NB4 (cell line): ENCODE results near the gene IFT122.

Experiments
- MYC ChIP-seq: IDR thresholded peaks from 2 replicates; pipeline ENCODE4 v1.6.1; 2011; ENCODE audit warnings: low read depth, low read length
- POLR2A ChIP-seq: IDR thresholded peaks from 2 replicates; pipeline ENCODE4 v1.6.1; 2011; ENCODE audit warnings: mild to moderate bottlenecking; ENCODE audit not compliant: insufficient read length; ENCODE audit errors: extremely low read depth
- TF ChIP-seq, protein P1 (sequence below): IDR thresholded peaks from 2 replicates; pipeline ENCODE4 v1.6.1; 2011; ENCODE audit warnings: low read depth, low read length
- TF ChIP-seq, protein P2 (sequence below): IDR thresholded peaks from one replicate; pipeline ENCODE4 v1.5.1; 2012; ENCODE audit warnings: low read depth, low read length

DNA sequence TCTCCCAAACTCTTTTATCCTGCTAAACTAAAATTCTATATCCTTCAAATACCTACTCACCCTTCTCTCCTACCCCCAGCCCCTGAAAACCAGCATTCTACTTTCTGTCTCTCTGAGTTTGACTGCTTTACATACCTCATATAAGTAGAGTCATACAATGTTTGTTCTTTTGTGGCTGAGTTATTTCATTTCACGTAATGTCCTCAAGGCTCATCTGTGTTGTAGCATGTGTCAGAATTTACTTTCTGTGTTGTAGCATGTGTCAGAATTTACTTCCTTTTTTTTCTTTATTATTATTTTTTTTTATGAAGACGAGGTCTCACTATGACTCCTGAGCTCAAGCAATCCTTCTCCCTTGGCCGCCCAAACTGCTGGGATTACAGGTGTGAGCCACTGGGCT, 20.1 kb downstream of the IFT122 start:
- TF ChIP-seq, protein P1, sequence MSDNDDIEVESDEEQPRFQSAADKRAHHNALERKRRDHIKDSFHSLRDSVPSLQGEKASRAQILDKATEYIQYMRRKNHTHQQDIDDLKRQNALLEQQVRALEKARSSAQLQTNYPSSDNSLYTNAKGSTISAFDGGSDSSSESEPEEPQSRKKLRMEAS: no peak
- TF ChIP-seq, protein P2, sequence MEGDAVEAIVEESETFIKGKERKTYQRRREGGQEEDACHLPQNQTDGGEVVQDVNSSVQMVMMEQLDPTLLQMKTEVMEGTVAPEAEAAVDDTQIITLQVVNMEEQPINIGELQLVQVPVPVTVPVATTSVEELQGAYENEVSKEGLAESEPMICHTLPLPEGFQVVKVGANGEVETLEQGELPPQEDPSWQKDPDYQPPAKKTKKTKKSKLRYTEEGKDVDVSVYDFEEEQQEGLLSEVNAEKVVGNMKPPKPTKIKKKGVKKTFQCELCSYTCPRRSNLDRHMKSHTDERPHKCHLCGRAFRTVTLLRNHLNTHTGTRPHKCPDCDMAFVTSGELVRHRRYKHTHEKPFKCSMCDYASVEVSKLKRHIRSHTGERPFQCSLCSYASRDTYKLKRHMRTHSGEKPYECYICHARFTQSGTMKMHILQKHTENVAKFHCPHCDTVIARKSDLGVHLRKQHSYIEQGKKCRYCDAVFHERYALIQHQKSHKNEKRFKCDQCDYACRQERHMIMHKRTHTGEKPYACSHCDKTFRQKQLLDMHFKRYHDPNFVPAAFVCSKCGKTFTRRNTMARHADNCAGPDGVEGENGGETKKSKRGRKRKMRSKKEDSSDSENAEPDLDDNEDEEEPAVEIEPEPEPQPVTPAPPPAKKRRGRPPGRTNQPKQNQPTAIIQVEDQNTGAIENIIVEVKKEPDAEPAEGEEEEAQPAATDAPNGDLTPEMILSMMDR: no peak
- TF ChIP-seq POLR2A: no peak
- TF ChIP-seq MYC: no peak
